ENCODE results near the gene ALS2CL.

ALS2CL gene

GRCh38 chr3:46711305-46711704 lies 17.8 kb upstream of the ALS2CL start:
- Histone ChIP-seq H3K4me1 (ENCODE audit: insufficient read depth, low read length) (no peaks in the 10 kb centered on the region), H3K27ac (ENCODE audit: low read length) (no peak overlapping the region), H2AFZ (ENCODE audit: low read depth, low read length) (no peak overlapping the region), H3K79me2 (ENCODE audit: insufficient read depth, low read length) (no peaks in the 10 kb centered on the region), H3K27me3 (ENCODE audit: insufficient read depth, low read length, poor library complexity) (no peaks in the 10 kb centered on the region), H3K4me3 (ENCODE audit: low read depth in 1 of 2, low read length in 2 of 2) (no peak overlapping the region), H3K36me3 (ENCODE audit: insufficient read depth, low read length) (no peaks in the 10 kb centered on the region), H3K9me3 (ENCODE audit: insufficient read depth, low read length, severe bottlenecking) (no peaks in the 10 kb centered on the region), H4K20me1 (ENCODE audit: insufficient read depth, low read length) (no peaks in the 10 kb centered on the region), H3K4me2 (ENCODE audit: insufficient read depth, low read length) (no peak overlapping the region), H3K9ac (ENCODE audit: low read depth, low read length) (no peak overlapping the region)
- no peak for TF ChIP-seq EZH2 (IDR thresholded peaks at IDR 0.05; ENCODE audit: borderline replicate concordance, low read depth, low read length, severe bottlenecking)
- TF ChIP-seq CTCF (IDR thresholded peaks at IDR 0.05; ENCODE audit: borderline replicate concordance, extremely low read depth, low read length, poor library complexity, severe bottlenecking) = no peak
- no peak for ATAC-seq (ENCODE audit: insufficient read depth, low read depth)
- DNase-seq = no peak

GRCh38 chr3:46710671-46711295 lies 17.3 kb upstream of the ALS2CL start:
- Histone ChIP-seq H3K79me2 (ENCODE audit: insufficient read depth, low read length) (no peaks in the 10 kb centered on the region), H3K27me3 (ENCODE audit: insufficient read depth, low read length, poor library complexity) (no peaks in the 10 kb centered on the region), H3K4me2 (ENCODE audit: insufficient read depth, low read length) (no peak overlapping the region), H3K9ac (ENCODE audit: low read depth, low read length) (no peak overlapping the region), H3K9me3 (ENCODE audit: insufficient read depth, low read length, severe bottlenecking) (no peaks in the 10 kb centered on the region), H3K27ac (ENCODE audit: low read length) (no peak overlapping the region), H3K36me3 (ENCODE audit: insufficient read depth, low read length) (no peaks in the 10 kb centered on the region), H3K4me3 (ENCODE audit: low read depth in 1 of 2, low read length in 2 of 2) (no peak overlapping the region), H2AFZ (ENCODE audit: low read depth, low read length) (no peak overlapping the region), H4K20me1 (ENCODE audit: insufficient read depth, low read length) (no peaks in the 10 kb centered on the region), H3K4me1 (ENCODE audit: insufficient read depth, low read length) (no peaks in the 10 kb centered on the region)
- no peak for TF ChIP-seq CTCF (IDR thresholded peaks at IDR 0.05; ENCODE audit: borderline replicate concordance, extremely low read depth, low read length, poor library complexity, severe bottlenecking)
- no peak for TF ChIP-seq EZH2 (IDR thresholded peaks at IDR 0.05; ENCODE audit: borderline replicate concordance, low read depth, low read length, severe bottlenecking)
- DNase-seq (no peak), ATAC-seq (ENCODE audit: insufficient read depth, low read depth) (no peak)

- DNase-seq (no peak), ATAC-seq (ENCODE audit: insufficient read depth, low read depth) (no peak)
- H3K4me2 ChIP-seq (ENCODE audit: insufficient read depth, low read length) = no peak overlapping the region
- no peak overlapping the region for H2AFZ ChIP-seq (ENCODE audit: low read depth, low read length)
- no peaks in the 10 kb centered on the region for H3K9me3 ChIP-seq (ENCODE audit: insufficient read depth, low read length, severe bottlenecking)
- no peak overlapping the region for H3K27ac ChIP-seq (ENCODE audit: low read length)
- no peaks in the 10 kb centered on the region for H3K4me1 ChIP-seq (ENCODE audit: insufficient read depth, low read length)
- H3K4me3 ChIP-seq (ENCODE audit: low read depth in 1 of 2, low read length in 2 of 2) = no peak overlapping the region
- no peaks in the 10 kb centered on the region for H3K36me3 ChIP-seq (ENCODE audit: insufficient read depth, low read length)
- H3K9ac ChIP-seq (ENCODE audit: low read depth, low read length) = no peak overlapping the region
- no peaks in the 10 kb centered on the region for H4K20me1 ChIP-seq (ENCODE audit: insufficient read depth, low read length)
- no peak for TF ChIP-seq CTCF (IDR thresholded peaks at IDR 0.05; ENCODE audit: borderline replicate concordance, extremely low read depth, low read length, poor library complexity, severe bottlenecking)
- no peak for TF ChIP-seq EZH2 (IDR thresholded peaks at IDR 0.05; ENCODE audit: borderline replicate concordance, low read depth, low read length, severe bottlenecking)
- H3K79me2 ChIP-seq (ENCODE audit: insufficient read depth, low read length) = no peaks in the 10 kb centered on the region
- H3K27me3 ChIP-seq (ENCODE audit: insufficient read depth, low read length, poor library complexity) = no peaks in the 10 kb centered on the region
Observed at GRCh38 chr3:46710229-46710628, 16.8 kb upstream of the ALS2CL start.
